ENCODE measurements around the gene LSAMP.

DNA sequence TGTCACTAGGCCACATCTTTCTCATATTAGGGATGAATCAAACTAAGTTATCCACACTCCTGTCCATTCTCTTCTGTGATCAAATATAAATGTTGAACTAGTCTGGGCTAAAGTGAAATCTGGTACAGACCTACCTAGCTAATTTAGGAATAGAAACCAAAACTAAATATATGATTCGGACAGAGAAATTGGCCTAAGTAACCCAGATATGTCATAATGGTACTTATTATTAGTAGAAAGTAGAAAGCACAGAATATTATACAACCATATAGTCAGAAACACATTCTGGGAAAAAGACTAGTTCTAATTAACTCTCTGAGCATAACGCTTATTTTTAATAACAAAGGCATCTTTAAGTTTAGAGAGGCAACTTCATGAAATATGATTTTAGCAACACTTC, 389.0 kb downstream of the LSAMP start:
- TF ChIP-seq POLR2A (IDR thresholded peaks at IDR 0.05; ENCODE audit: low read depth, low read length) (no peak), CEBPB (IDR thresholded peaks at IDR 0.05; ENCODE audit: low read depth, low read length) (no peak), RCOR1 (IDR thresholded peaks at IDR 0.05; ENCODE audit: insufficient replicate concordance, low read length) (no peak), RAD21 (IDR thresholded peaks at IDR 0.05; ENCODE audit: low read length) (no peak)
- TF ChIP-seq, protein P1, sequence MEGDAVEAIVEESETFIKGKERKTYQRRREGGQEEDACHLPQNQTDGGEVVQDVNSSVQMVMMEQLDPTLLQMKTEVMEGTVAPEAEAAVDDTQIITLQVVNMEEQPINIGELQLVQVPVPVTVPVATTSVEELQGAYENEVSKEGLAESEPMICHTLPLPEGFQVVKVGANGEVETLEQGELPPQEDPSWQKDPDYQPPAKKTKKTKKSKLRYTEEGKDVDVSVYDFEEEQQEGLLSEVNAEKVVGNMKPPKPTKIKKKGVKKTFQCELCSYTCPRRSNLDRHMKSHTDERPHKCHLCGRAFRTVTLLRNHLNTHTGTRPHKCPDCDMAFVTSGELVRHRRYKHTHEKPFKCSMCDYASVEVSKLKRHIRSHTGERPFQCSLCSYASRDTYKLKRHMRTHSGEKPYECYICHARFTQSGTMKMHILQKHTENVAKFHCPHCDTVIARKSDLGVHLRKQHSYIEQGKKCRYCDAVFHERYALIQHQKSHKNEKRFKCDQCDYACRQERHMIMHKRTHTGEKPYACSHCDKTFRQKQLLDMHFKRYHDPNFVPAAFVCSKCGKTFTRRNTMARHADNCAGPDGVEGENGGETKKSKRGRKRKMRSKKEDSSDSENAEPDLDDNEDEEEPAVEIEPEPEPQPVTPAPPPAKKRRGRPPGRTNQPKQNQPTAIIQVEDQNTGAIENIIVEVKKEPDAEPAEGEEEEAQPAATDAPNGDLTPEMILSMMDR (conservative IDR thresholded peaks at IDR 0.05; ENCODE audit: low read depth, low read length), result no peak
